ENCODE results near the gene ARHGAP9.

DNA sequence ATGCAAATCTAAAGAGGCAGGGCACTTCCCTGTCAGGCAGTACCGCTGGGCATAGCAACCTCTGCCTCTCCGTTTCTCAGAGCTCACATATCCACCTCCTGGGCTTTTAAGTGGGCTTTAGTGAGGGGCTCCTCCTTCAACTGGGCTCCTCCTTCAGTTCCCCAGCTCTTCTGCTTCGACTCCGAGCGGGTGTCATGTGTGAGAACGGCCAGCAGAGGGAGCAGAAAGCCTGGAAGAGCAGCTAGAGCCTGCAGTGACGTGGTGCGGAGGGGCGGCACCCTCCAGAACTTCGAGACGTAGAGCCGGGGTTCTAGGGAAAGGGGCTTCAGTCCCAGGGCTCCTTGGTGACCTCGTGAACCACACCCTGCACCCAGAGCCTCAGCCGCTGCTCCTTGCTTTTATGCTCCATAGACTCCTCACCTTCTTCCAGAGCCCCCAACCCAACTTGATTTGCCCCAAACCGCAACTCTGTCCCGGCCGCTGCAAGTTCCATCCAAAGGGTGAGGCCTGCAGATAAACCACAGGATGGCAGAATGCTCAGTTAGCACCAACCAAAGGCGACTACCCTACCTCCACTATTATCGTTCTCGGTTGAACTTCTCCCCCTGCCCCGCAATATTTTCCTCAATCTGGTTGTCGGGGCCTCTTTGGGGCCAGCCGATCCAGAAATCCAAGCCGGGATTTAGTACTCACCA is 20.5 kb downstream of the ARHGAP9 start:
- TF ChIP-seq EP300 (IDR thresholded peaks at IDR 0.05) (no peak), POLR2A (IDR thresholded peaks at IDR 0.05) (peak in 1 of 4 donors; percentile 55)
